Liver (tissue), 3 donors: Measurements from ENCODE around the gene ZDHHC6.

Experiments used
- ATF3 ChIP-seq: IDR thresholded peaks from 2 replicates; pipeline ENCODE4 v1.6.1; 2016; ENCODE audit warnings: antibody characterized with exemption
- CTCF ChIP-seq: fragments of 150-350 bp; IDR thresholded peaks from 2 replicates; pipeline ENCODE4 v1.5.1; 2017; ENCODE audit warnings: improper control_type of control experiment, low read depth, low read length; ENCODE audit not compliant: missing input control
- donor health status: healthy.
- donor health status: healthy.

- no peak for TF ChIP-seq CTCF
- no peak for TF ChIP-seq ATF3
These were observed 61.5 kb downstream of the ZDHHC6 start for GRCh38 chr10:112385201-112385600.
